ENCODE results near the gene STAG1. TPM values are rescaled to one million over a fixed set of nuclear protein-coding genes. Genes with fewer than 3 reads are reported as not detected.

STAG1 gene
- polyA plus RNA-seq, 3 donors from 2014 or later, result 11.8 to 22.6 (median 14.6) TPM

- Mint-ChIP-seq H3K27me3 (ENCODE audit: low read depth in 3 of 3) (peaks cover 0 to 2% (median 0%) of the 10 kb centered on the region in 3 donors), H3K4me1 (no peaks in the 10 kb centered on the region), H3K4me3 (no peak overlapping the region), H3K27ac (peak overlapping the region in 2 of 6 donors; percentile 6 to 23), H3K36me3 (peaks cover 0 to 27% (median 15%) of the 10 kb centered on the region in 3 donors), H3K9me3 (no peaks in the 10 kb centered on the region)
- DNase-seq, result no peak
Observed at GRCh38 chr3:136473716-136474326, 278.4 kb downstream of the STAG1 start.

DNA sequence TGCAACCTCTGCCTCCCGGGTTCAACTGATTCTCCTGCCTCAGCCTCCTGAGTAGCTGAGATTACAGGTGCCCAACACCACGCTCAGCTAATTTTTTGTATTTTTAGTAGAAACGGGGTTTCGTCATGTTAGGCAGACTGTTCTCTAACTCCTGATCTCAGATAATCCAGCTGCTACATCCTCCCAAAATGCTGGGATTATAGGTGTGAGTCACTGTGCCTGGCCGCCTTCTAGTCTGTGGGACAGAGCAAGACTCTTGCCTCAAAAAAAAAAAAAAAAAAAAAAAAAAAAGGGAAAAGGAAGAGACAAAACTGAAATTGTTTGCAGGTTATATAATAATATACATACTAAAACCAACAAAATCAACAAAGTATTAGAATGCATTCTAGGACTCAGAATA lies 286.9 kb downstream of the STAG1 start:
- Mint-ChIP-seq H3K36me3 (peaks cover 20 to 53% (median 47%) of the 10 kb centered on the region in 3 donors), H3K4me1 (peaks cover 4 to 12% of the 10 kb centered on the region in 2 donors), H3K27ac (peak overlapping the region in 1 of 6 donors; percentile 4), H3K27me3 (ENCODE audit: low read depth in 3 of 3) (no peaks in the 10 kb centered on the region), H3K9me3 (peaks cover 0 to 3% (median 0%) of the 10 kb centered on the region in 6 donors), H3K4me3 (no peak overlapping the region)
- DNase-seq, result no peak

- Mint-ChIP-seq H3K4me3 (no peak overlapping the region), H3K9me3 (peaks cover 0 to 3% (median 0%) of the 10 kb centered on the region in 6 donors), H3K36me3 (peaks cover 25 to 53% (median 44%) of the 10 kb centered on the region in 3 donors), H3K4me1 (peaks cover 4 to 18% of the 10 kb centered on the region in 2 donors), H3K27me3 (ENCODE audit: low read depth in 3 of 3) (no peaks in the 10 kb centered on the region), H3K27ac (peak overlapping the region in 2 of 6 donors; percentile 43 to 67)
- no peak for DNase-seq
Observed at GRCh38 chr3:136464502-136464901, 287.7 kb downstream of the STAG1 start.

- Mint-ChIP-seq H3K4me3 (no peak overlapping the region), H3K27me3 (ENCODE audit: low read depth in 3 of 3) (peaks cover 0 to 1% (median 0%) of the 10 kb centered on the region in 3 donors), H3K4me1 (peaks cover 4 to 19% of the 10 kb centered on the region in 2 donors), H3K9me3 (peaks cover 0 to 3% (median 0%) of the 10 kb centered on the region in 6 donors), H3K36me3 (peaks cover 25 to 61% (median 53%) of the 10 kb centered on the region in 3 donors), H3K27ac (no peak overlapping the region)
- no peak for DNase-seq
Observed at GRCh38 chr3:136463170-136463569, 289.0 kb downstream of the STAG1 start.

DNA sequence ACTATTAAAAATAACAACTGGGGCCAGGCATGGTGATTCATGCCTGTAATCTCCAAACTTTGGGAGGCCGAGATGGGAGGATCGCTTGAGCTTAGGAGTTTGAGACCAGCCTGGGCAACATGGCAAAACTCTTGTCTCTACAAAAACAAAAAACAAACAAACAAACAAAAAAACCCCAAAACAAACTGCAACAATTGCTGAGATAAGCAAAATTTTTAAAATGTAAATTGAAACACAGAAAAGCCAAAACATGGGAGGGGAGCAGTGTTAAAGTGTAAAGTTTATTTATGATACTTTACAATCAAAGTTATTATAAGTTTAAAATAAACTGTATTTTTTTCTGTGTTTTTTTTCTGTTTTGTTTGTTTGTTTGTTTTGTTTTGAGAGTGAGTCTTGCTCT lies 294.4 kb downstream of the STAG1 start:
- no peak overlapping the region for H3K4me3 Mint-ChIP-seq
- peaks cover 13 to 34% (median 32%) of the 10 kb centered on the region in 6 donors for H3K9me3 Mint-ChIP-seq
- no peak overlapping the region for H3K27ac Mint-ChIP-seq
- peaks cover 0 to 2% (median 1%) of the 10 kb centered on the region in 3 donors for H3K27me3 Mint-ChIP-seq (ENCODE audit: low read depth in 3 of 3)
- peaks cover 49 to 79% (median 68%) of the 10 kb centered on the region in 3 donors for H3K36me3 Mint-ChIP-seq
- peaks cover 4 to 19% of the 10 kb centered on the region in 2 donors for H3K4me1 Mint-ChIP-seq
- no peak for DNase-seq

GRCh38 chr3:136456196-136456595 lies 296.0 kb downstream of the STAG1 start:
- peaks cover 4 to 15% of the 10 kb centered on the region in 2 donors for H3K4me1 Mint-ChIP-seq
- H3K36me3 Mint-ChIP-seq, result peaks cover 42 to 69% (median 57%) of the 10 kb centered on the region in 3 donors
- no peak overlapping the region for H3K4me3 Mint-ChIP-seq
- peaks cover 1 to 2% (median 2%) of the 10 kb centered on the region in 3 donors for H3K27me3 Mint-ChIP-seq (ENCODE audit: low read depth in 3 of 3)
- DNase-seq, result no peak
- no peak overlapping the region for H3K27ac Mint-ChIP-seq
- H3K9me3 Mint-ChIP-seq, result peaks cover 9 to 34% (median 32%) of the 10 kb centered on the region in 6 donors

- Mint-ChIP-seq H3K4me1 (no peaks in the 10 kb centered on the region), H3K9me3 (no peaks in the 10 kb centered on the region), H3K27me3 (ENCODE audit: low read depth in 3 of 3) (peaks cover 0 to 4% (median 0%) of the 10 kb centered on the region in 3 donors), H3K27ac (peak overlapping the region in 1 of 6 donors; percentile 26), H3K36me3 (peaks cover 9 to 31% (median 18%) of the 10 kb centered on the region in 3 donors), H3K4me3 (no peak overlapping the region)
- no peak for DNase-seq
Observed at GRCh38 chr3:136444581-136444980, 307.6 kb downstream of the STAG1 start.

- Mint-ChIP-seq H3K36me3 (peaks cover 6 to 13% (median 7%) of the 10 kb centered on the region in 3 donors), H3K4me1 (no peaks in the 10 kb centered on the region), H3K9me3 (no peaks in the 10 kb centered on the region), H3K4me3 (no peak overlapping the region), H3K27me3 (ENCODE audit: low read depth in 3 of 3) (peaks cover 0 to 3% (median 0%) of the 10 kb centered on the region in 3 donors), H3K27ac (peak overlapping the region in 1 of 6 donors; percentile 21)
- DNase-seq, result no peak
Observed at GRCh38 chr3:136437043-136437442, 315.1 kb downstream of the STAG1 start.

DNA sequence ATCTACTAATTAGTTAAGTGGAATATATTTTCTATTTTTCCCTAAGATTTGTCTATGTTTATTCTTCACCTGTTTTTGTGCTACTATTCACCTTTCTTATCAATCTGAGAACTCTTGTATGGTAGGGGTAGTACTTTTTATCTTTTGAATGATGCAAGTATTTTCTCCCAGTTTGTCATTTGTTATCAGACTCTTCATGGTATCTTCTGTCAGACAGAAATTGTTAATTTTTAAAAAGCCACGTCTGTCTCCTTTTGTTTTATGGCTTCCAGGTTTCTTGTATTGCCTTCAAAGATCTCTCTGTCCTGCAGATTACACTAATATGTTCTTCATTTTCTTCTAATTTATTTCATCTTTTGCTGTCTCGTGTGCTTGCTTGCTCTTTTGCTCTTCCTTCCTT lies 317.7 kb downstream of the STAG1 start:
- H3K4me3 Mint-ChIP-seq, result no peak overlapping the region
- no peaks in the 10 kb centered on the region for H3K9me3 Mint-ChIP-seq
- no peaks in the 10 kb centered on the region for H3K4me1 Mint-ChIP-seq
- peaks cover 7 to 8% (median 8%) of the 10 kb centered on the region in 3 donors for H3K36me3 Mint-ChIP-seq
- peaks cover 0 to 1% (median 0%) of the 10 kb centered on the region in 3 donors for H3K27me3 Mint-ChIP-seq (ENCODE audit: low read depth in 3 of 3)
- no peak for DNase-seq
- H3K27ac Mint-ChIP-seq, result peak overlapping the region in 3 of 6 donors; percentile 29 to 52 (median 34)

DNA sequence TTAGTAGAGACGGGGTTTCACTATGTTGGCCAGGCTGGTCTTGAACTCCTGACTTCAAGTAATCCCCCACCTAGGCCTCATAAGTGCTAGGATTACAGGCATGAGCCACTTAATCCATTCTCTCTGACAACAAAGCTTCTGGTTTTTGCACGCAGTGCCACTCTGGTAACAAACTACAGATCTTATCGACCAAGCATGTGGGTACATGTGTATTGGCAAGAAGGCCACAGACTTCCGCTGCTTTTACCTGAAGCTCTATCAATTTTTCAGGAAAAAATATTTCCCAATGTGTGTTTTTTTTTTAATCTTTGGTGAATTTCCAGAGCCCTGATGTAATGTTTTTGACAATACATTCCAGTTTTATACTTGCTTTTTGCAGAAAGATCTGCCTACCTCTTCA lies 319.5 kb downstream of the STAG1 start:
- Mint-ChIP-seq H3K36me3 (peaks cover 7 to 8% (median 8%) of the 10 kb centered on the region in 3 donors), H3K27ac (no peak overlapping the region), H3K9me3 (no peaks in the 10 kb centered on the region), H3K27me3 (ENCODE audit: low read depth in 3 of 3) (peaks cover 0 to 1% (median 0%) of the 10 kb centered on the region in 3 donors), H3K4me3 (no peak overlapping the region), H3K4me1 (peaks cover 0 to 7% of the 10 kb centered on the region in 2 donors)
- DNase-seq, result no peak

- no peak overlapping the region for H3K4me3 Mint-ChIP-seq
- no peaks in the 10 kb centered on the region for H3K9me3 Mint-ChIP-seq
- H3K36me3 Mint-ChIP-seq, result peaks cover 8 to 11% (median 10%) of the 10 kb centered on the region in 3 donors
- no peaks in the 10 kb centered on the region for H3K27me3 Mint-ChIP-seq (ENCODE audit: low read depth in 3 of 3)
- H3K27ac Mint-ChIP-seq, result peak overlapping the region in 2 of 6 donors; percentile 48 to 61
- DNase-seq, result no peak
- H3K4me1 Mint-ChIP-seq, result peaks cover 0 to 7% of the 10 kb centered on the region in 2 donors
Observed at GRCh38 chr3:136428167-136428566, 324.0 kb downstream of the STAG1 start.

DNA sequence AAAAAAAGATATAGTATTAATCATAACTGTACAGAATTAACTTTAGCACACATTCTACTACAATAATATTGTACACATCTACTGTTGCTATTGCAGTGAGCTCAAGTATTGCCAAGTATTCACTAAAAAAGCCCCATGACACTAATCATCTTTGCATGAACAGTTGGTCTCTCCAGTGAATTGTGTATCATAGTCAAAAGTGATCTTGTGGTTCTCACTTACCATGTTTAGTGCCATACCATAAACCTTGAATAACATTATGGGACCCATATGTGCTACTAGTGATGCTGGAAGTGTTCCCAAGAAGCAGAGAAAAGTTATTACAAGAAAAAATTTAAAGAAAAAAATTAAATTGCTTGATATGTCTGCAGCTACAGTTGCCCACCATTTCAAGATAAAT lies 324.9 kb downstream of the STAG1 start:
- no peaks in the 10 kb centered on the region for H3K27me3 Mint-ChIP-seq (ENCODE audit: low read depth in 3 of 3)
- DNase-seq, result no peak
- H3K27ac Mint-ChIP-seq, result no peak overlapping the region
- no peak overlapping the region for H3K4me3 Mint-ChIP-seq
- peaks cover 10 to 12% (median 11%) of the 10 kb centered on the region in 3 donors for H3K36me3 Mint-ChIP-seq
- no peaks in the 10 kb centered on the region for H3K9me3 Mint-ChIP-seq
- peaks cover 0 to 7% of the 10 kb centered on the region in 2 donors for H3K4me1 Mint-ChIP-seq

DNA sequence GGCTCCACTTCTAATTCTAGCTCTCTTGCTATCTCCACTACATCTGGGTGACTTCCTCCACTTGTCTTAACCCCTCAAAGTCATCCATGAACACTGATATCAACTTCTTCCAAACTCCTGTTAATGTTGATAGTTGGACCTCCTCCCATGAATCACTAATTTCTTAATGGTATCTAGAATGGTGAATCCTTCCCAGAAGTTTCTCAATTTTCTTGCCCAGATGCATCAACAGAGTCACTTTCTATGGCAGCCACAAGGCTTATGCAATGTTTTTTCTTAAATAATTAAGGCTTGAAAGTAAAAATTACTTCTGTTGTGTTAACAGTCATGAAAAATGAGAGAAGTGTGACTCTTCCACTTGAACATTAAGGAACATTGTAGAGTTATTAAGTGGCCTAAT lies 337.7 kb downstream of the STAG1 start:
- Mint-ChIP-seq H3K27me3 (ENCODE audit: low read depth in 3 of 3) (peaks cover 0 to 4% (median 0%) of the 10 kb centered on the region in 3 donors), H3K9me3 (no peaks in the 10 kb centered on the region), H3K4me1 (peaks cover 0 to 2% of the 10 kb centered on the region in 2 donors), H3K27ac (peak overlapping the region in 2 of 6 donors; percentile 12 to 52), H3K4me3 (no peak overlapping the region), H3K36me3 (peaks cover 10 to 22% (median 16%) of the 10 kb centered on the region in 3 donors)
- DNase-seq, result no peak

GRCh38 chr3:136412307-136412706 lies 339.9 kb downstream of the STAG1 start:
- H3K27ac Mint-ChIP-seq, result peak overlapping the region in 2 of 6 donors; percentile 31 to 34
- H3K4me3 Mint-ChIP-seq, result no peak overlapping the region
- peaks cover 10 to 20% (median 12%) of the 10 kb centered on the region in 3 donors for H3K36me3 Mint-ChIP-seq
- no peak for DNase-seq
- H3K4me1 Mint-ChIP-seq, result peaks cover 0 to 2% of the 10 kb centered on the region in 2 donors
- H3K9me3 Mint-ChIP-seq, result no peaks in the 10 kb centered on the region
- H3K27me3 Mint-ChIP-seq (ENCODE audit: low read depth in 3 of 3), result peaks cover 0 to 4% (median 0%) of the 10 kb centered on the region in 3 donors
